ENCODE results near the gene KREMEN1.
"Not testable (repeated sequence)": the region's sequence is repeated elsewhere in the genome, so short reads cannot be mapped to it uniquely, and the experiment has no call there.

KREMEN1 gene

GRCh38 chr22:29039684-29040083 is 33.2 kb upstream of the KREMEN1 start:
- H3K27ac Mint-ChIP-seq: not testable (repeated sequence)

GRCh38 chr22:29040385-29041275 is 32.2 kb upstream of the KREMEN1 start:
- Mint-ChIP-seq H3K27me3 (peaks cover 7 to 16% of the 10 kb centered on the region in 2 donors), H3K4me3 (no peak overlapping the region), H3K36me3 (no peaks in the 10 kb centered on the region), H3K4me1 (no peaks in the 10 kb centered on the region), H3K9me3 (no peaks in the 10 kb centered on the region), H3K27ac (no peak overlapping the region)
- ATAC-seq (replicated peaks) (peak; percentile 74 to 75), DNase-seq (peak; percentile 41)

More at GRCh38 chr22:29039684-29040083, 33.2 kb upstream of the KREMEN1 start:
- H3K4me3 Mint-ChIP-seq; H3K4me1 Mint-ChIP-seq; ATAC-seq (replicated peaks); H3K9me3 Mint-ChIP-seq; H3K36me3 Mint-ChIP-seq; DNase-seq: not testable (repeated sequence)
- H3K27me3 Mint-ChIP-seq: peaks cover 7 to 16% of the 10 kb centered on the region in 2 donors

GRCh38 chr22:29041408-29041807 is 31.4 kb upstream of the KREMEN1 start:
- Mint-ChIP-seq H3K4me3 (no peak overlapping the region), H3K27ac (no peak overlapping the region), H3K9me3 (no peaks in the 10 kb centered on the region), H3K36me3 (no peaks in the 10 kb centered on the region), H3K4me1 (no peaks in the 10 kb centered on the region), H3K27me3 (peaks cover 7 to 16% of the 10 kb centered on the region in 2 donors)
- ATAC-seq (replicated peaks) (no peak), DNase-seq (no peak)

- ATAC-seq (replicated peaks) (no peak), DNase-seq (no peak)
- H3K4me3 Mint-ChIP-seq: no peak overlapping the region
- no peaks in the 10 kb centered on the region for H3K4me1 Mint-ChIP-seq
- no peak overlapping the region for H3K27ac Mint-ChIP-seq
- peaks cover 6 to 16% of the 10 kb centered on the region in 2 donors for H3K27me3 Mint-ChIP-seq
- peaks cover 3 to 5% of the 10 kb centered on the region in 2 donors for H3K36me3 Mint-ChIP-seq
- no peaks in the 10 kb centered on the region for H3K9me3 Mint-ChIP-seq
These were observed 28.8 kb upstream of the KREMEN1 start for GRCh38 chr22:29043906-29044575.

GRCh38 chr22:29044657-29045176 is 28.1 kb upstream of the KREMEN1 start:
- H3K9me3 Mint-ChIP-seq: no peaks in the 10 kb centered on the region
- peaks cover 5 to 8% of the 10 kb centered on the region in 2 donors for H3K36me3 Mint-ChIP-seq
- H3K27me3 Mint-ChIP-seq: peaks cover 4 to 16% of the 10 kb centered on the region in 2 donors
- H3K4me1 Mint-ChIP-seq: no peaks in the 10 kb centered on the region
- H3K27ac Mint-ChIP-seq: no peak overlapping the region
- no peak for ATAC-seq (replicated peaks)
- H3K4me3 Mint-ChIP-seq: no peak overlapping the region
- DNase-seq: no peak

GRCh38 chr22:29048822-29049654 is 23.8 kb upstream of the KREMEN1 start:
- ATAC-seq (replicated peaks) (no peak), DNase-seq (no peak)
- no peaks in the 10 kb centered on the region for H3K9me3 Mint-ChIP-seq
- H3K4me3 Mint-ChIP-seq: no peak overlapping the region
- H3K27ac Mint-ChIP-seq: peak overlapping the region; percentile 51
- H3K4me1 Mint-ChIP-seq: no peaks in the 10 kb centered on the region
- H3K36me3 Mint-ChIP-seq: peaks cover 6 to 12% of the 10 kb centered on the region in 2 donors
- H3K27me3 Mint-ChIP-seq: peaks cover 0 to 8% of the 10 kb centered on the region in 2 donors

GRCh38 chr22:29049655-29050263 is 23.1 kb upstream of the KREMEN1 start:
- DNase-seq (no peak), ATAC-seq (replicated peaks) (no peak)
- Mint-ChIP-seq H3K4me1 (no peaks in the 10 kb centered on the region), H3K4me3 (no peak overlapping the region), H3K27me3 (peaks cover 0 to 12% of the 10 kb centered on the region in 2 donors), H3K36me3 (peaks cover 6 to 12% of the 10 kb centered on the region in 2 donors), H3K27ac (no peak overlapping the region), H3K9me3 (no peaks in the 10 kb centered on the region)

- Mint-ChIP-seq H3K4me3 (no peak overlapping the region), H3K4me1 (no peaks in the 10 kb centered on the region), H3K27ac (no peak overlapping the region), H3K36me3 (peaks cover 6 to 12% of the 10 kb centered on the region in 2 donors), H3K27me3 (peaks cover 0 to 16% of the 10 kb centered on the region in 2 donors), H3K9me3 (no peaks in the 10 kb centered on the region)
- ATAC-seq (replicated peaks) (no peak), DNase-seq (no peak)
These were observed 22.4 kb upstream of the KREMEN1 start for GRCh38 chr22:29050457-29050856.

GRCh38 chr22:29053048-29053702 is 19.7 kb upstream of the KREMEN1 start:
- Mint-ChIP-seq H3K4me3 (no peak overlapping the region), H3K27me3 (peaks cover 0 to 22% of the 10 kb centered on the region in 2 donors), H3K27ac (no peak overlapping the region), H3K4me1 (no peaks in the 10 kb centered on the region), H3K9me3 (no peaks in the 10 kb centered on the region), H3K36me3 (peaks cover 3 to 12% of the 10 kb centered on the region in 2 donors)
- DNase-seq (no peak), ATAC-seq (replicated peaks) (no peak)

- DNase-seq (no peak), ATAC-seq (replicated peaks) (no peak)
- Mint-ChIP-seq H3K27me3 (peaks cover 0 to 33% of the 10 kb centered on the region in 2 donors), H3K36me3 (peaks cover 3 to 7% of the 10 kb centered on the region in 2 donors), H3K4me1 (no peaks in the 10 kb centered on the region), H3K9me3 (no peaks in the 10 kb centered on the region), H3K27ac (no peak overlapping the region), H3K4me3 (no peak overlapping the region)
These were observed 18.5 kb upstream of the KREMEN1 start for GRCh38 chr22:29054251-29054767.

GRCh38 chr22:29055192-29055830 is 17.5 kb upstream of the KREMEN1 start:
- DNase-seq: no peak
- Mint-ChIP-seq H3K27me3 (peaks cover 6 to 42% of the 10 kb centered on the region in 2 donors), H3K27ac (no peak overlapping the region), H3K4me3 (no peak overlapping the region), H3K9me3 (no peaks in the 10 kb centered on the region), H3K36me3 (peaks cover 0 to 4% of the 10 kb centered on the region in 2 donors), H3K4me1 (no peaks in the 10 kb centered on the region)
- no peak for ATAC-seq (replicated peaks)

GRCh38 chr22:29056472-29056871 is 16.4 kb upstream of the KREMEN1 start:
- DNase-seq (no peak), ATAC-seq (replicated peaks) (no peak)
- Mint-ChIP-seq H3K4me3 (no peak overlapping the region), H3K36me3 (no peaks in the 10 kb centered on the region), H3K27me3 (peaks cover 15 to 53% of the 10 kb centered on the region in 2 donors), H3K27ac (no peak overlapping the region), H3K9me3 (no peaks in the 10 kb centered on the region), H3K4me1 (no peaks in the 10 kb centered on the region)

All from stimulated activated naive B cell treated with anti-CD40 and anti-IgM and Interleukin-4, amounts not matched to agents 10 μg/mL and 1 μg/mL and 100 μg/mL, for 72 hours (primary cell).